HL-60/S4 treated with phorbol 12-myristate 13-acetate at 8.2 ng/mL for 4 days and 3 days (cell line): ENCODE data around the gene CLIP4.
"Not testable (repeated sequence)": the region's sequence is repeated elsewhere in the genome, so short reads cannot be mapped to it uniquely, and the experiment has no call there.

Source experiments
- in situ Hi-C: fragments of 300-500 bp; cut with MboI; formaldehyde crosslinking; loops from 2 replicates; pipeline ENCODE4 v1.15.0; 2022; ENCODE audit warnings: low sequenced_read_pairs

The CLIP4 gene

GRCh38 chr2:29114946-29115609, at the start of gene CLIP4:
Gene CLIP4 (plus strand): TSS chr2:29115415. CDS start chr2:29121389, 5,974 bp downstream.
- in situ Hi-C loops: no loop called here

- in situ Hi-C loops: no loop called here
These were observed 48.8 kb upstream of the CLIP4 start for GRCh38 chr2:29066271-29066860.

GRCh38 chr2:29066997-29067605, 48.1 kb upstream of the CLIP4 start:
- in situ Hi-C loops: no loop called here

- in situ Hi-C loops: no loop called here
These were observed 46.7 kb upstream of the CLIP4 start for GRCh38 chr2:29068513-29068912.

- in situ Hi-C loops: no loop called here
These were observed 44.7 kb upstream of the CLIP4 start for GRCh38 chr2:29070526-29070925.

- in situ Hi-C loops: no loop called here
These were observed 43.9 kb upstream of the CLIP4 start for GRCh38 chr2:29071032-29071975.

- in situ Hi-C loops: no loop called here
These were observed 43.0 kb upstream of the CLIP4 start for GRCh38 chr2:29072251-29072650.

- in situ Hi-C loops: no loop called here
These were observed 42.1 kb upstream of the CLIP4 start for GRCh38 chr2:29072971-29073725.

GRCh38 chr2:29073933-29074332, 41.3 kb upstream of the CLIP4 start:
- in situ Hi-C loops: no loop called here

- in situ Hi-C loops: no loop called here
These were observed 40.8 kb upstream of the CLIP4 start, which contains the start of gene PCARE for GRCh38 chr2:29074411-29074810. Gene PCARE (minus strand): TSS chr2:29074523. CDS start chr2:29074261, 262 bp downstream.

- in situ Hi-C loops: no loop called here
These were observed 39.1 kb upstream of the CLIP4 start for GRCh38 chr2:29075894-29076705.

GRCh38 chr2:29079887-29080286, 35.3 kb upstream of the CLIP4 start:
- in situ Hi-C loops: no loop called here

- in situ Hi-C loops: no loop called here
These were observed 34.1 kb upstream of the CLIP4 start for GRCh38 chr2:29080886-29081743.

- in situ Hi-C loops: no loop called here
These were observed 32.3 kb upstream of the CLIP4 start for GRCh38 chr2:29082804-29083495.

GRCh38 chr2:29084554-29084953, 30.7 kb upstream of the CLIP4 start:
- in situ Hi-C loops: no loop called here

GRCh38 chr2:29090311-29090710, 24.9 kb upstream of the CLIP4 start:
- in situ Hi-C loops: not testable (repeated sequence)

- in situ Hi-C loops: no loop called here
These were observed 18.2 kb upstream of the CLIP4 start for GRCh38 chr2:29096969-29097368.

- in situ Hi-C loops: no loop called here
These were observed 17.6 kb upstream of the CLIP4 start for GRCh38 chr2:29097569-29097968.
